Stimulated activated CD4-positive, alpha-beta T cell treated with anti-CD3 and anti-CD28 coated beads, Interleukin-2, amount 100 ng/mL, for 4 hours (primary cell): Measurements from ENCODE around the gene MYO1F.
"Not testable (repeated sequence)": the region's sequence is repeated elsewhere in the genome, so short reads cannot be mapped to it uniquely, and the experiment has no call there.

Source experiments
- DNase-seq: peaks from one replicate; pipeline ENCODE4 v3.0.0-alpha.2; 2020; ENCODE audit warnings: low read depth

The MYO1F gene

GRCh38 chr19:8564866-8565265 is 12.4 kb downstream of the MYO1F start:
- not testable (repeated sequence) for DNase-seq

GRCh38 chr19:8561075-8561764 is 16.0 kb downstream of the MYO1F start:
- no peak for DNase-seq

GRCh38 chr19:8558325-8558724 is 18.9 kb downstream of the MYO1F start:
- DNase-seq: no peak

GRCh38 chr19:8557642-8558238 is 19.5 kb downstream of the MYO1F start:
- no peak for DNase-seq

GRCh38 chr19:8553729-8554128 is 23.5 kb downstream of the MYO1F start:
- not testable (repeated sequence) for DNase-seq

- DNase-seq: no peak
These were observed 24.4 kb downstream of the MYO1F start for GRCh38 chr19:8552810-8553209.

- DNase-seq: no peak
These were observed 27.2 kb downstream of the MYO1F start for GRCh38 chr19:8550070-8550469.

- no peak for DNase-seq
These were observed 31.5 kb downstream of the MYO1F start for GRCh38 chr19:8545743-8546142.

GRCh38 chr19:8544168-8544567 is 33.1 kb downstream of the MYO1F start:
- no peak for DNase-seq

- no peak for DNase-seq
These were observed 37.6 kb downstream of the MYO1F start for GRCh38 chr19:8539621-8540149.

- no peak for DNase-seq
These were observed 40.1 kb downstream of the MYO1F start for GRCh38 chr19:8537099-8537498.

GRCh38 chr19:8536282-8536681 is 41.0 kb downstream of the MYO1F start:
- no peak for DNase-seq

GRCh38 chr19:8532225-8532624 is 45.0 kb downstream of the MYO1F start:
- no peak for DNase-seq

- no peak for DNase-seq
These were observed 45.8 kb downstream of the MYO1F start for GRCh38 chr19:8531470-8531869.

GRCh38 chr19:8530061-8530679 is 47.1 kb downstream of the MYO1F start:
- DNase-seq: no peak

- DNase-seq: no peak
These were observed 47.8 kb downstream of the MYO1F start for GRCh38 chr19:8529369-8530006.

- DNase-seq: no peak
These were observed 48.7 kb downstream of the MYO1F start for GRCh38 chr19:8528500-8528899.

GRCh38 chr19:8526345-8527091 is 50.7 kb downstream of the MYO1F start:
- DNase-seq: no peak

- no peak for DNase-seq
These were observed 51.9 kb downstream of the MYO1F start for GRCh38 chr19:8525401-8525684.

- DNase-seq: no peak
These were observed 57.9 kb downstream of the MYO1F start for GRCh38 chr19:8519388-8519787.

GRCh38 chr19:8518536-8518935 is 58.7 kb downstream of the MYO1F start:
- no peak for DNase-seq
